AML-193 (cell line): ENCODE data around the gene TMEM132D.

Experiments
- DNase-seq, 2 experiments: peaks; one replicate each; lab custom pipeline; 2025; lab: John Stamatoyannopoulos, UW

TMEM132D gene

DNA sequence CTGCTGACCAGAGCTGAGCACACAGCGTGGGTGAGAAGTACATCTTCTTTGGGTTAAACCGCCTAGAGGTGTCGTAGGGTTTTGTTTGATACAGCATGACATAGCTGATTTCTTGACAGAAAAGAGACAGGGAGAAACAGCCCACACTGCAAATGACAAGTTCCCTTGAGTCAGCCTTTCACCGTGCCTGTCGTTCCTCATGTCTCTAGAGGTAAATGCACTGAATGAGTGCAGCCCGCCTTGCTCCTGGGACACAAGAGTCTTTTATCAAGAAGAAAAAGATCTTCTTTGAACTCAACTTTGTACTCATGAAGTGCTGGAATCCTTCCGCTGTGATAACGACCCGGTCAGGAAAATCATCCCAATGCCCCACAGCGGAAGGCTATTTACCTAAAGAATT, 77.6 kb downstream of the TMEM132D start:
- DNase-seq, result no peak

DNA sequence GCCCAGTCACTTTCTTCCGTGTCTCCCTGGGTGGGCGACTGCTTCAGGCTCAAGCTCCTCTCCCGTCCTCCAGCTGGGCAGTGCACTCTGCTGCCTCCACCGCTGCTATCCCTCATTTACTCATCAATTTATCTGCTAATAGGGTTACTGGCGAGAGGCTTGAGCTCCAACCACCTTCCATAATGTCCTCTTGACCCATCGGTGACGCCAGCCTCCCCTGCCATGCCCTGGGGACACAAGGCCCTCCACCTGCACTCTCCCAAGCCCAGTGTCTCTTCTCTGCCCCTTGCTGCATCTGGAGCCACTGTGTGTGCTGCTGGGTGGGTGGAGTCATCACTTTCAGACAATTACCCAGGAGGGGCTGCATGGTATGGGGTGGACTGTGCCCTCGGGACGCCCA, 78.5 kb downstream of the TMEM132D start:
- no peak for DNase-seq

DNA sequence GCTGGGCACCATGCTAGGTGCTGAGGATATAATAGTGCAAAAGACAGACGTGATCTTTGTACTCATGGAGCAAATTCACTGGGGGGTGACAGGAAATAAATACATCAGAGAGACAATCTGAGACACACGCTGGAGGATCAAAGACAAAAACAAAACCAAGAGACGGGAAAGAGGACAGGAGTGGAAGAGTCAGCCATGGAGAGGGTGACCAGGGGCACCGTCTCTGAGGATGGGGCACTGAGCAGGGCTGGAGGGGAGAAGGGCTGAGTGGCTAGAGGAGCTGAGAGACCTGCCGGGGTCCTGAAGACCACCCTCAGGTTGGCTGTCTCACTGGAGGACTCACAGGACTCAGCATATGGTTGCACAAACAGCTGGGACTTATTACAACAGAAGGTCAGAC, 81.9 kb downstream of the TMEM132D start:
- no peak for DNase-seq

DNA sequence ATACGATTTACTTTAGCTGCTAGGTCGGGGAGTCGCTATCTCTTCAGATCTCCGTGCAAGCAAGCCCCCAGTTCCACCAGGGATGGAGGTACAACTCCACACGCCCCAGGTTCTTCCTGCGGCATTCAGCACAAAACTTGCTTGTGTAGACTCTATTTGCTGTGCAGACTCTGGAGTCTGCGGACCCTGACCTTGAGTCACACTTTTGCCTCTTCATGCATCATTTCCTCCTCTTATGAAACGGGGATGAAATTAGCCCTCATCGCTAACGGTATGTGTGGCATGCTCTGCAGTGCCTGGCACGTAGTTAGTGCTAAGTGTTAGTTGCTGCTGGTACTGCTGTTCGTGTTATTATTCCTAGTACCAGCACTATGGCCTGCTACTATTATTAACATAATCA, 84.4 kb downstream of the TMEM132D start:
- DNase-seq, result no peak

DNA sequence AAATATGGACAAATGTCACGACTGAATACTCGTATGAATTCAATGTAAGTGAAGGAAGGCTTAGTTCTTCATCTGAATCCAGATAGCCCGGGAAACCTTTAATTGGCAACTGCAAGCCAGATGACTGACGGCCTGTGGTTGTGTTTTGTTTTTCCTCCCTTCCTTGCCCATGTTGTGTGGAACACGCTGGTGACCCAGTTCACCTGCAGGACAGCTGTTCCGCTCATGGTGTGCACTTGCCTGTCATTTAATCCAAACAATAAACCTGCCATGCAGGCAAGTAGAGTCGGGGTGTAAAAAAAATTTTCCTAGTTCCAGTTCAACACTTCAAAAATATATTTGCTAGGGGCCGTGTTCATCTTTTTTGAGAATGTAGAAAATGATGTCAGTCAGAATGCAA, 88.0 kb downstream of the TMEM132D start:
- DNase-seq, result no peak

DNA sequence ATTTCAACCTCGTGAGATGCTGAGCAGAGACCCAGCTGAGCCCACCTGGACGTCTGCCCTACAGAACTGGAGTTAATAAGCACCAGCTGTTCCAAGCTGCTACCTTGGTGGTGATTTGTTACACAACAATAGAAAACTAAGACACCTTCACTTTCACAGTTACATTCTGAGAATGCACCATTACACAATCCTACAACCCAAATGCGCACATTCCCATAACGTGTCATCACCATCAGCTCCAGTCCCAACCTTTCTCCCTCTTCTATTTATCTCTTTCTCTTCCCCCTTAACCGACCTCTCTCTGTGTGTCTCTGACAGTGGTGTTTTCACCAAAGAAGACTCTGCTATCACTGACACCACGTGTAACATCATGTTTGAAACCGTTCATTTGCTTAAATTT, 91.9 kb downstream of the TMEM132D start:
- no peak for DNase-seq

DNA sequence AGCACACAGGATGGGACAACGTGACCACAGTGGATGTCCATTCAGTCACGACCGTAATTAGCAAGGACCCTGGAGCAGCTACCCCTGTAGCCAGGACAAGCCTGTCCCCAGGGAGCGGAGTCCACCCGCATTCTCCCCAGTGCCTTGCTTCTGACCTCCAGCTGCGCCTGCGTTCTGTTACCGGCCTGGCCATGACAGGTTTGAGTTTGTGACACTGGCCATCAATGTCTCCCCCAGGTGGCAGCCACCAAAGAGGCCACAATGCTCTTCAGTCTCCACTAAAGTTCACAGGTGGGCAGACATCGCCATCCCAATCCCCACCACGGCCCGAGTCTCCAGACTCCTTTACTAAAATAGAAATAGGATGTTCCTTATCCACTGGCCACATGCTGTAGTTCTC, 96.7 kb downstream of the TMEM132D start:
- DNase-seq, result no peak

DNA sequence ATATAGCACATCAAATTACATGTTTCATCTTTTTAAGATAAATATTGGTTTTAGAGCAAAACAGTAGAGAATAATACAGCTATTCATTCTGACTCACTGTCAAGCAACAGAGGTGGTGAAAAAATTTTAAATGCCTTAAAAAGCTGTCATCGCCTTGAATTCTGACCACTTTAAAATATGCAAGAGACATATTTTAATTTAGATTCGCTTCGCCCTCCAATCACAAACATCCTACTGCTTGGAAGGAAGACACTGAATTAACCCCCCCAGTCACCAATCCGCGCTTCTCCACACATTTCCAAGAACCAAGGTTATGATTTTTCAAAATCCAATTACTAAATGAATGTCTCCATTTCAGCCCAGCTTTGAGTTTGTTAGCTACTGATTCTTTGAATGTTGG, 112.4 kb downstream of the TMEM132D start:
- DNase-seq, result no peak

DNA sequence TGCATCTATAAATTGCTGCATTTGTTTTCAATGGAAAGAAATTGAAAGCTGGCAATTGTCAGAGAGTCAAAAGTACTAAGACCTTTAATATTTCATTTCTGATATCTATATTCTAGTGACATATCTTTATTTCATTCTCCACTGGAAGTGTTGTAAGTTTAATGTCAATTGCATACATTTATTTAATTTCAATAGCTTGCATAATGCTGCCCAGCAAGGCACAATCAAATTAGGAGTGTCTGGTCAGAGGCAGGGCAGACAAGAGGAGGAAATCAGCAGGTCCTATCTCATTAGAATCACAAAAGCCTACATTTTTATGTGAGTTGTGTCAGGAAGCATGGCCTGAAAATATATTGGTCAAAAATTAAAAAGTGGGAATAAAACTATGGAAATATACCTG, 112.9 kb downstream of the TMEM132D start:
- DNase-seq, result no peak

DNA sequence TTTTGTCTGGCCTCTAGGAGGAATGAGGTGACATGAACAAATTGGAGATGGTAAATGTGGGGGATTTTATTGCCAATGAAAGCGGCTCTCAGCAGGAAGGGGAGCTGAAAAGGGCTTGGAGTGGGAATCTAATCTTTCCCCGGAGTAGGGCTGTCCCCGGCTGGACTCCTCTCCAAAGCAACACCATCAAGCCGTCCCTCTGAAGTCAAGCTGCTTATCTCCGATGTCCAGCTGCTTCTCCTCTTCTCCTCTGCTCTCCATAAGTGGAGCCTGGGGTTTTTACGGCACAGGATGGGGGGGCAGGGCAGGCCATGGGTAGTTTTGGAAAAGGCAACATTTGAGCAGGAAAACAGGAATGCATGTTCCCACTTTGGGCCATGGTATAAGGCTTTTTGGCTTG, 113.5 kb downstream of the TMEM132D start:
- no peak for DNase-seq

DNA sequence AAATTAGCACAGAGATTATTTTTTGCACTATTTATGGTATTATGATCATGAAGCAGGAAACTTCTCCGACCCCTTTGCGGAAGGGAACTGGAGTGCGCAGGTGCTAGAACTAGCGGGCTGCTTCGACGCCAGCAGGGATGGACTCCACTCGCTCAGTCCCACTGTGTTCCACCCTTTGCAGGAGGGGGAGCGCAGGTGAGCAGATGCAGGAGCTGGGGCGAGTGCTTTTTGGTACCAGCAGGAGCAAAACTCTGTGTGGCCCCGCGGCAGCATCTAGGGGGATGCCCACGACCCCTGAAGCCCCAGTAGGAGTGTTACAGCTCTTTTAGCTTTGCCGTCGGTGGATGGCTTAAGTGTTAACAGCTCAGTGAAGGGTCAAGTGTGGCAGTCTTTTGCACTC, 113.9 kb downstream of the TMEM132D start:
- DNase-seq, result no peak

DNA sequence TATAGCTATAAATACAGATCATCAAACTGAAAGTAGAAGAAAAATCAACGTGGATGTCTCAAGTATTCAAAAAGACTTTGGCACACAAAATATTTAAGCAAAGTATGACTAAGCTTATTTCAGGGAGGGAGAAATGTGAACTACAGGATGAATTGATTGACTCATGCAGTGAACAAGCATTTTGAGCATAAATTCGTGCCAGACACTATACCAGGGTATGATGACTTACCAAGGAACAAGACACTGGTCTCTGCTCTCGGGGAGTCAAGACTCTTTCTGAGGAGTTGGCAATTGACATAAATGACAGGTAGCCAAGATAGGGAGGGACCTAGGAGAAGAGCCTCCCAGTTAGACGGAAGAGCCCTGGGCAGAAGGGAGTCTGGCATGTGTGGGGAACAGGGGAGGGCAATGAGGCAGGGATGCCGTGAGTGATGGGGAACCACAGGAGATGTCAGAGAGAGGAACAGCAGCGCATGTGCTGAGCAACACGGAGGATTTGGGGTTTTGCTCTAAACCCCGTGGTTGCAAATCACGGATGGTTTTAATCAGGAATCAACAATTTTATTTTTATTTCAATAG, 115.2 kb downstream of the TMEM132D start:
- DNase-seq, result no peak

DNA sequence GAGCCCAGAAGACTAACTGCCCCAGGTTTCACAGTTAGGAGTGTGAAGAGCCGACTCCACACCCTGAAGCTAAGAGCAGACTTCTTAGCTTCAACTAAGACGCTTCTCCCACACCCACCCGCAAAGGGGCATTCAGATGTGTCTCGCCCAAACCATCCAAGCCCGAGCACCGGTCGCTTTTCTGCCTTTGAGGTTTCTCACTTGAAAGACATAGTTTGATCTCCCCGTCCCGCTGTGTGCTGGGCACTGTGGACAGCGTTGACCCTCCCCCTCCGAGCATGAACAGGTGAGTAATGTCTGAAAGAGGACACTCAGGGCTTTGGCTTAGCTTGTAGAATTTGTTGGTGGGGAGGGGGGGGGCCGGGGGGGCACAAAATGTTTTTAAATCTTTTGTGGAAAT, 123.8 kb downstream of the TMEM132D start:
- no peak for DNase-seq

DNA sequence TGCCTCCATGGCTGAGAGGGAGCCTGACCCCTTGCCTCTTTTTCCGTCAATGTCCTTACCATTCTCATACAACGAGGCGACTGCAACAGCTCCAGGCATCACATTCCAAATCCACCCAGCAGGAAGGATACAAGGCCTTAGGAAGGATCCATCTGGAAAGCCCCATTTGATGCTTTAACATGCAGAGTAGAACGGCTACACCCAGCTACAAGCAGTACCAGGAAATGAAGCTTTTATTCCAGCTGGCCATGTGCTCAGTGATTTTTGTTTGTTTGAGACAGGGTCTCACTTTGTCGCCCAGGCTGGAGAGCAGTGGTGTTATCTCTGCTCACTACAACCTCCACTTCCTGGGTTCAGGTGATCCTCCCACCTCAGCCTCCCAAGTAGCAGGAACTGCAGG, 124.8 kb downstream of the TMEM132D start:
- DNase-seq, result no peak

DNA sequence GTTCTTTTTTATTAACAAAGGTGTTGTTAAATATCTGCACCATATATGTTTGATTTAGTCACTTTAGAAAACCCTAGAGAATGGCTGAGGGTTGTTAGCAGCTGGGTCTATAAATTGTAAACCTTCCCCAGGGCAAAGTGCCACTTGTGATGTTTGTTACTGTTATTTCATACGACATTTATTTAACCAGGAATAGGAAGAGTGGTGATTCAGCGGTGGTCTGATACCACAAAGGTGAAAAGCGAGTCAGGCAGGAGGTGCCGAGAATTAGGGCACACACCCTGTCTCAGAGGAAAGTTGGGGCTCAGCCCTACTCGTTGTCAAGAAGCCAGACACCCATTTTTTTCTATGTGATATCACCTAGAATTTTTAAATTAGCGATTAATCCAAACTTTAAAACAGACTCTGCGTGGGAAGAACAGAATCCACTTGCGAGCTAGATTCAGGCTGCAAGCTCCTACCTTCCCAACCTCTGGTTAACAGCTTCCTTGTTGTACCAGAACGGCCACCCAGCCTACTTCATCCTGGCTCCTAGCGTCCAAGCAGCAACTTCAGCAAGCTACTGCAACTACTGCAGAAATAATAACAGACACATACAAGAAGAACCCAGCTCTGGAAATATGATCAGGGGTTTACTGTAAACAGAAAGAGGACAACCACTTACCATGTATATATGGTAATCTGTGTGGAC, 126.7 kb downstream of the TMEM132D start:
- DNase-seq, result no peak

DNA sequence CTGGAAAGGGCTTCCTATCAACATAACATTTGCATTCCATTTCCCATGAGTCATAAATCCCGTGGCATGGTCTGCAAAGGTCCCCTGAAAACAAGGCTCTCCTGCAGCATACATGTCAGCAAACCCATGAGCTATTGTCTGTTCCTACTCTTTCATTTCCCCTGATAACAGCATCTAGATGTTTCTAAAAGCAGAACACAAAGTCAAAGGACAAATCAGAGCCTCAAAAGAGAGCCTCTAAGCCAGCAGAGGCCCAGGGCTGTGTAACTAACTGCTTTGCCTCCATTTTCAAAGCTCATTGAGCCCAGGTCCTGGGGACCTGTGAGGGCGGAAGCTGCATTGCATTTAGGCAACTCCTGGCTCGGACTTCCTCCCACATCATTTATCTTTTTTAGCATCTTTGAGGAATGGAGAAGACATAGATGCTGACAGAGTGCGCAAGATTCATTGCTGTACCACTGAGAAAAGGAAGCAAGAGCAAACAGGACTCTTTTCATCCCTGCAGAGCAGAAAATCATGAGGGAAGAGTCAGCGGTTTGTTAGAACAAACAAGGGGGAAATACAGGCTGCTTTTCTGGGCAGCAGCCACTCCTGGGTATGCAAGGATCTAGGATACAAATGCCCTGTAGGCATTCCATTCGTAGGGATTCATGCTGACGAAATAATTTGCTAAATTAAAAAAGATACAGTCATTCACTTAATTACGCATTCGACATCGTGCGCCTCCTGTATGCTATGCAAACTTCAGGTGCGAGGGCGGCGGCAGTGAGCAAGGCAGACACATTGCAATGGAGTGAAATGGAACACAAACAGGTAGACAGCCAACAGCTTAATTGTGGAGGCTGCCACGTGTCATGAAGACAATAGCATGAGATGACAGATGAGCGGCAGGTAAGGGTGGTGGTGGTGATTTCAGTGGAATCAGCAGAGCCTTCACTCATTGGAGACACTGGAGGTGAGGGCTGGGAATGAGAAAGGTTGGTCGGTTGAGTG, 131.0 kb downstream of the TMEM132D start:
- no peak for DNase-seq

DNA sequence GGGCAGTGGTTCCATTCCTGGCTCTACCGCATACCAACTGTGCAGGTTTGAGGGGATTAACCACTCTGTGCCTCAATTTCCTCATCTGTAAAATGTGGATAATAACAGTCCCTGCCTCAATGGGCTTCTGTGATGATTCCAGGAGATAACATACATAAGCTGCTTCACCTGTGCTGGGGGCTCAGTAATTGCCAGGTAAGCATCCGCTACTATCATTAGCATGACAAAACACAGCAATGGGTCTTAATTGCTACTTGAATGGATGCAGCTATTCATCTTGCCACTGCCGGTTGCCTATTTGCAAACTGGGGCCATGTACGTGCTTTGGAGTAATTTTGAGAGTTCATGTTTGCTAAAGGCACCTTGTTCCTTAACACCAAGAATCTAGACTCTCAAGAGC, 132.6 kb downstream of the TMEM132D start:
- no peak for DNase-seq

DNA sequence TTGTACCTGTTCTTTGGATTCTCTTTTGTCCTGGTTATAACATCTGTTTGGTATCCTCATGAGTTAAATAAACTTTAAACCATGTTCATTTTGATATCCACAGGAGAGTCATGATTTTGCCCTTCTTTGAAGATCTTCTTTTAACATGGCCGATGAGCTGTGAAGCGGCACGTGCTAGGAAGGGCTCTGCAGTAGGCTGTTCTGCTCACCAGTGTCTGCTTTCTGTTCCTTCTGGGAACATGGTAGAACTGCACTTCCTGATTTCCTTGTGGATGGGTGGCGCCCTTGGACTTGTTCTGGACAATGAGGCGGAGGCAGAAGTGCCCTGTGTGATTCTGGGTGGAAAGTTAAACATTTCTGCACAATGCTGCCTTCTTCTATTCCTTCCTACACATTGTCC, 138.1 kb downstream of the TMEM132D start:
- no peak for DNase-seq

DNA sequence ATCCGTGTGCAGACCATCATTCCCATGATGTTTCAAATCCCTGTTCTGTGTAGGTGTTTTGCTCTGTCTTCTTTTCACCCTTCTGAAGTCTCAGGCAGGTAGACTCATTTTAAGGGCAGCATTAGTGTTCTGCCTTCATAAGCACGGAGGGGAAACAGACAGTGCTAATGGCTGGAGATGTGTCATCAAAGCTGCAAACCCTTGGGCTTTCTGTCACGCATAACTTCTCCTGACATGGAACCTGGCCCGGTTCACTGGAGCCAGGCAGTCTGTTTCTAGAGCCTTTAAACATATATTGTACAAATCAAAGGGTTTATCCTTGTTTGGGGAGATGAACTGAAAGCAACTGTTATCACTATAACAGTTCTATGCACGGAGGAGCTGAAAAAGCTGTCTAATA, 141.4 kb downstream of the TMEM132D start:
- DNase-seq, result no peak

DNA sequence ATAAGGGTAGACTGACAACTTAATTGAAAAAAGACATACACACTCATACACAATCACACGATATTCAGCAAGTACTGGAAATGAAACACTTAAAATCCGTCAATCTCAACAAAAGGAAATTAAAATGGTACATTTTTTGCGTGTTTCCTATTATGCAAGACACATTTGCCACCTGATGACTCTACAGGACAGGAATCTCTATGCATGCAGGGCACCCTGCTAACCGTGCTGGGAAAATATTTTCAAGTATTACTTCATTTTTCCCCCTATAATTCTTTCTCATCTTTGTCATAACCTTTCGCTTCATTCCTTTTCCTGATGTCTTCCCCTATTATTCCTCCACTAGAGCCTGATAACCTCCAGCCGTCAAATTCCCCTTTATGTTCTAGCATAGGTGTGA, 150.2 kb downstream of the TMEM132D start:
- no peak for DNase-seq

DNA sequence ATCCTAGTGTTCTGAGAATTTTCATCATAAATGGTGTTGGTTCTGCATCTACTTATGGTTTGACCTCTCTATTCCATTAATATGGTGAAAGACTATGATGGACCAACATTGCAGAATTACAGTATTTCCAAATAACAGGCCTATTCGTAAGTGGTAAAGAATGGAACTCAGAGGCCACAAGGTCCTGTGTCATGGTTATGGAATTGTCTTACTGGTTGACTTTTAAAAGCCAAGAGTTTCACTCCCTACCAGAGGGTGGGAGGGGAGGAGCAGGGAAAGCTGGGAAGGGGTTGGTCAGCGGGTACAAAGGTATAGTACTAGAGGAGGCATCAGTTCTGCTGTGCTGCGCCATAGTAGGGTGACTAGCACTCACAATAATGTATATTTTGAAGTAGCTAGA, 153.4 kb downstream of the TMEM132D start:
- DNase-seq, result no peak

DNA sequence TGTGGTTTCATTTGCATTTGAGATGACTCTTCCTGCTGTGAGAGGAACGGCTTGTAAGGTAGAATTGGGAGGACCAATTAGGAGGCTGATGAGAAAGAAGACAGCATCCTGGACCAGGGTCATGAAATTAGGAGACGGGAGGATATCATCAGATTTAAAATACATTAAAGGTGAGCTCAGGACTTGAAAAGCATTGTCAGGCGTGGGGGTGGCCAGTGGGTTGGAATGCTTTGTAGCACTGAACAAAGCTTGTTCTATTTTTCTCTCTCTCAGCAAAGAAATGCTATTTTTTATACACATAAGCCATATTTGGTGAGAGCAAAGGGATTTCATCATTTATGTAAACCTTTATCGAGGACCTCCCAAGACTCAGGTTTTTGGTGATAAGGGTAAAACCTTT, 157.5 kb downstream of the TMEM132D start:
- DNase-seq, result no peak

DNA sequence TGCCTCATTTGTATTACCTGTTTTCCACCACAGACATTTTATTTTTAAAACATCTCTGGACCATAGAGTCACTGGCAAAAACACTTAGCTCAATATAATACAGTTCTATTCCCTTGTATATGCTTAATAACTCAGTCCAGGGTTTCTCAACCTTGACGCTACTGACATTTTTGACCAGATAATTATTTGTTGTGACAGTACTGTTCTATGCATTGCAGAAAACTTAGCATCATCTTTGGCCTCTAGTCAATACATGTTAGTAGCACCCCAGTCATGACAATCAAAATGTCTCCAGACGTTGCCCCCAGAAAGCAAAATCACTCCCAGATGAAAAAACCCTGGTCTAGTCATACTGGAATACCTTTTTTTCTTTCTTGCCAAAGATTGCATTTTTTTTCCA, 174.7 kb downstream of the TMEM132D start:
- no peak for DNase-seq
